KMS-11 (cell line): ENCODE measurements around the gene RDH14.

Source experiments
- H2AFZ ChIP-seq: fragments of 200-600 bp; sonication (generic); 2 replicates; pipeline ENCODE4 v1.6.1; 2016; ENCODE audit warnings: antibody characterized with exemption, mixed run types, low read depth
- H3K27ac ChIP-seq: fragments of 200-600 bp; sonication (generic); 2 replicates; pipeline ENCODE4 v1.6.1; 2016; ENCODE audit warnings: mild to moderate bottlenecking, mixed run types
- H3K27me3 ChIP-seq: fragments of 200-600 bp; sonication (generic); 2 replicates; pipeline ENCODE4 v1.6.1; 2017; ENCODE audit warnings: mild to moderate bottlenecking, low read depth, mixed run types, moderate library complexity; ENCODE audit not compliant: insufficient read depth
- H3K36me3 ChIP-seq: fragments of 200-600 bp; sonication (generic); 2 replicates; pipeline ENCODE4 v1.6.1; 2017; ENCODE audit warnings: mild to moderate bottlenecking, mixed run types; ENCODE audit not compliant: insufficient read depth
- H3K4me1 ChIP-seq: fragments of 200-600 bp; sonication (generic); 2 replicates; pipeline ENCODE4 v1.6.1; 2016; ENCODE audit warnings: mild to moderate bottlenecking, low read depth, mixed run types; ENCODE audit not compliant: poor library complexity, severe bottlenecking
- H3K4me2 ChIP-seq: fragments of 200-600 bp; sonication (generic); 2 replicates; pipeline ENCODE4 v1.7.0; 2016; ENCODE audit warnings: mild to moderate bottlenecking, mixed run types
- H3K4me3 ChIP-seq: fragments of 200-600 bp; sonication (generic); IDR thresholded peaks from 2 replicates; pipeline ENCODE4 v1.6.1; 2017; ENCODE audit warnings: low read depth, low read length, mixed read lengths; ENCODE audit not compliant: insufficient read depth
- H3K79me2 ChIP-seq: fragments of 200-600 bp; sonication (generic); 2 replicates; pipeline ENCODE4 v1.6.1; 2016; ENCODE audit warnings: low read depth, mixed run types; ENCODE audit not compliant: insufficient read depth
- H3K9ac ChIP-seq: fragments of 200-600 bp; sonication (generic); 2 replicates; pipeline ENCODE4 v1.6.1; 2016; ENCODE audit warnings: mild to moderate bottlenecking, mixed run types
- H4K20me1 ChIP-seq: fragments of 200-600 bp; sonication (generic); 2 replicates; pipeline ENCODE4 v1.6.1; 2016; ENCODE audit warnings: mild to moderate bottlenecking, mixed run types; ENCODE audit not compliant: insufficient read depth
- TF ChIP-seq, protein P1 (sequence below): fragments of 200-600 bp; sonication (generic); conservative IDR thresholded peaks from 2 replicates; pipeline ENCODE4 v1.6.1; 2017; ENCODE audit warnings: low read depth, mild to moderate bottlenecking, antibody characterized with exemption, low read length, moderate library complexity, mixed read lengths

The RDH14 gene

DNA sequence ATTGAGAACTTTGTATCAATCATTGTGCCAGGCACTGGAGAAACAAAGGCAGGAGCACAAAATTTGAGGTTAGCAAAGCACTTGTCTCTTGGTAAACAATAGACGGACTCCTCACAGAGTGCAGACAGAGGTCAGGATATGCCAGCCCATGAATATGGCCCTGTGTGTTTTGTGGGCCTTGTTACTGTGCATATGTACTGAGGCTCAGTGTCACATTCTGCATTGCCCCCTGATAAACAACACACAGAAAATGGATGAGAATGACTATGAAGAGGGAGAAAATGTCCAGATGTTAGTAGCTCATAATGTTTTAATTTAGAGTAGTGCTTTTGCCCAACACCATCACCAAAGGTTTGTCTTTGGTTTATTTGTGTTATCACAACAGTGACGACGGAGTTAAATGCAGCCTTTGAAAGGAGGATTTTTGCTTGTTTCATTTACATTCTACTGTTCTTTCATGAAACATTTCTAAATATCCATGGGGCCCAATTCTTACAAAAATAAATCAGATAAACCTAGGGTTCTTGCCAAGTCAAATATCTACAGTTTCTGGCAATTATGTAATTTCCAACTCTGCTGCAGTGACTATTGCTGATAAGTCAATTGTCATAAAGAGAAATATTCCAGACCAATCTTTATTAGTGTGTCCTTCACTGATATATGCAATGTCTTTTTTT is 43.5 kb upstream of the RDH14 start:
- Histone ChIP-seq H3K9ac (no peak overlapping the region), H4K20me1 (no peaks in the 10 kb centered on the region), H2AFZ (no peak overlapping the region), H3K36me3 (no peaks in the 10 kb centered on the region), H3K4me2 (no peak overlapping the region), H3K27me3 (no peaks in the 10 kb centered on the region), H3K4me3 (no peak overlapping the region), H3K79me2 (no peaks in the 10 kb centered on the region), H3K27ac (no peak overlapping the region), H3K4me1 (no peaks in the 10 kb centered on the region)
- TF ChIP-seq, protein P1, sequence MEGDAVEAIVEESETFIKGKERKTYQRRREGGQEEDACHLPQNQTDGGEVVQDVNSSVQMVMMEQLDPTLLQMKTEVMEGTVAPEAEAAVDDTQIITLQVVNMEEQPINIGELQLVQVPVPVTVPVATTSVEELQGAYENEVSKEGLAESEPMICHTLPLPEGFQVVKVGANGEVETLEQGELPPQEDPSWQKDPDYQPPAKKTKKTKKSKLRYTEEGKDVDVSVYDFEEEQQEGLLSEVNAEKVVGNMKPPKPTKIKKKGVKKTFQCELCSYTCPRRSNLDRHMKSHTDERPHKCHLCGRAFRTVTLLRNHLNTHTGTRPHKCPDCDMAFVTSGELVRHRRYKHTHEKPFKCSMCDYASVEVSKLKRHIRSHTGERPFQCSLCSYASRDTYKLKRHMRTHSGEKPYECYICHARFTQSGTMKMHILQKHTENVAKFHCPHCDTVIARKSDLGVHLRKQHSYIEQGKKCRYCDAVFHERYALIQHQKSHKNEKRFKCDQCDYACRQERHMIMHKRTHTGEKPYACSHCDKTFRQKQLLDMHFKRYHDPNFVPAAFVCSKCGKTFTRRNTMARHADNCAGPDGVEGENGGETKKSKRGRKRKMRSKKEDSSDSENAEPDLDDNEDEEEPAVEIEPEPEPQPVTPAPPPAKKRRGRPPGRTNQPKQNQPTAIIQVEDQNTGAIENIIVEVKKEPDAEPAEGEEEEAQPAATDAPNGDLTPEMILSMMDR: no peak

DNA sequence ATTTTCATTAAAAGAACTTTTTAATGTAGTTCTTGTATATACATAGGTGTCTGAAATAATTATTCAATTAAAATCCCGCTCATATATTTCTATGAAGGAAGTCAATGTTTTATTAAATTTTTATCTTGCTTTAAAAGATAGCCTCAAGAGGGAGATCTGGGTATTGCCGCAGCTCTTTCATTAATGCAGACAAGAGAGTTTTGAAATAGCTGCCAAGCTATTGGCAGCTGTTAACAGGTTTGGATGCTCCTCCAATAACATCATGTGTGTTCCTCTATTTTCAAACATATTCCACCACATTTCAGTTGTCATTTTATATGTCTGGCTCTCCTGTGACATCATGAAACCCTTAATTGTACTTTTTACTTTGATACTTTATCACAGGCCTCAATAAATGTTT is 41.8 kb upstream of the RDH14 start:
- Histone ChIP-seq H3K4me2 (no peak overlapping the region), H3K36me3 (no peaks in the 10 kb centered on the region), H3K9ac (no peak overlapping the region), H3K4me1 (no peaks in the 10 kb centered on the region), H3K4me3 (no peak overlapping the region), H3K27ac (no peak overlapping the region), H3K79me2 (no peaks in the 10 kb centered on the region), H3K27me3 (no peaks in the 10 kb centered on the region), H4K20me1 (no peaks in the 10 kb centered on the region), H2AFZ (no peak overlapping the region)
- TF ChIP-seq, protein P1: no peak

DNA sequence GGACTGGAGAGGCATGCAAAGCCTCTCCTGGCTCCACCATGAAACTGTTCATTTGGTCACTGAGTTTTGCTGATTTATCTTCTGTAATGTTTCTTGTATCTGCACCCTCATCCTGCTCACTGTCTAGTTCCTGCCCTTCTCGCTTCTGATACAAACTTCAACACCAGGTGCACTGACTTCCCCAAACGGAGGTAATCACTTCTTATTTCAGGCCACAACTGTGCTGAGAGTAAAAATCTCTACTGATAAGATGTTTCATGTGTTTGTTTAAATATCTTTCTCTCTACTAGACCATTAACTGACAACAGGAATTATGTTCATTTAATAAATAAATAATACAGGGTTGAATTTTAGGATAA is 39.8 kb upstream of the RDH14 start:
- Histone ChIP-seq H3K27ac (no peak overlapping the region), H3K4me3 (no peak overlapping the region), H3K4me1 (no peaks in the 10 kb centered on the region), H3K9ac (no peak overlapping the region), H4K20me1 (no peaks in the 10 kb centered on the region), H3K27me3 (no peaks in the 10 kb centered on the region), H3K36me3 (no peaks in the 10 kb centered on the region), H2AFZ (no peak overlapping the region), H3K79me2 (no peaks in the 10 kb centered on the region), H3K4me2 (no peak overlapping the region)
- TF ChIP-seq, protein P1: no peak

DNA sequence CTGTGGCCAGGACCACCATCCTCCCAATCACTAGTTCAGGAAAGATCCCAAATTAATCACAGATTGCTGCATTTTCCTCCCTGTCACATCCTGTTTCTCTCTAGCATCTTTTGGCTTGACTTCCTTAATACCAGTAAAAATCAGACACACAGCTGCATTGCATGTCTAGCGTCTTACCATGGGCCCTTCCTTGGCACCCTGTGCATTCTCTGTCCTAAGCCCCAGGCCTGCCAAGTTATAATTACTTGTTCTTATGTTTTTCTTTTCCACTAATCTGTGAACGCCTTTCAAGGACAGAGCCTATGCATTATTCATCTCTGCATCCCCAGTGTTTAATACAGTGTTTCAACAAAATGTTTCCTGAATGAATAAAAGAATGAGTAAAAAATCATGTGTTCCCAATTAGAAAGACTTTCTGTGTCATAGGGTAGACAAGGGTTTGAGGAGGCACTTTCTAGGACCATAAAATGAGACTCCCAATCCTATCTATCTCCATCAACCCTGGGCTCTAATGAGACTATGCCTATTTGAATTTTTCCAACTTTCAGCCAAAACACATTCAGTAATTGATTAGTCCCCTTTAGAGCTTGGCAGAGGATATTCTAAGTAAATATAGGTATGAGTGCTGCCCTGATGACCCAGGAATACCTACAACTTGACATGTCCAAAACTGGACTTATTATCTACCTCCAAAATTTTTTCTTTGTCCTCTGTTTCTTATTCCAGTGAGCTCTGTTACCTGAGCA is 39.2 kb upstream of the RDH14 start:
- H3K27ac ChIP-seq: no peak overlapping the region
- H2AFZ ChIP-seq: no peak overlapping the region
- no peak overlapping the region for H3K4me3 ChIP-seq
- H3K27me3 ChIP-seq: no peaks in the 10 kb centered on the region
- TF ChIP-seq, protein P1: no peak
- H3K9ac ChIP-seq: no peak overlapping the region
- no peaks in the 10 kb centered on the region for H4K20me1 ChIP-seq
- H3K36me3 ChIP-seq: no peaks in the 10 kb centered on the region
- no peaks in the 10 kb centered on the region for H3K4me1 ChIP-seq
- no peak overlapping the region for H3K4me2 ChIP-seq
- no peaks in the 10 kb centered on the region for H3K79me2 ChIP-seq
